Chondrocyte (in vitro differentiated cells): Measurements from ENCODE around the gene KCNJ15. TPM values are rescaled to one million over a fixed set of nuclear protein-coding genes. Genes with fewer than 3 reads are reported as not detected.

Experiments
- DNase-seq: peaks from one replicate; pipeline ENCODE4 v3.0.0; 2021; ENCODE audit warnings: mixed read lengths, low spot score
- H3K27ac Mint-ChIP-seq: one replicate; pipeline ENCODE4 v1.8.0; 2021; ENCODE audit warnings: mild to moderate bottlenecking, moderate library complexity, mixed read lengths; ENCODE audit not compliant: unreplicated experiment
- H3K27me3 Mint-ChIP-seq: 2 replicates; pipeline ENCODE4 v1.8.0; 2021; ENCODE audit warnings: low read depth, mixed read lengths
- H3K36me3 Mint-ChIP-seq: 2 replicates; pipeline ENCODE4 v1.8.0; 2021; ENCODE audit warnings: low read depth, mixed read lengths
- H3K4me1 Mint-ChIP-seq: 2 replicates; pipeline ENCODE4 v1.8.0; 2021; ENCODE audit warnings: low read depth, mild to moderate bottlenecking, mixed read lengths
- H3K4me3 Mint-ChIP-seq: one replicate; pipeline ENCODE4 v1.8.0; 2021; ENCODE audit warnings: mild to moderate bottlenecking, moderate library complexity, mixed read lengths; ENCODE audit not compliant: unreplicated experiment
- H3K9me3 Mint-ChIP-seq: 2 replicates; pipeline ENCODE4 v1.8.0; 2021; ENCODE audit warnings: low read depth, mixed read lengths
- total RNA-seq: library from RNA; stranded (reverse); gene quantifications from 3 replicates; pipeline ENCODE4 v1.2.1, GENCODE V29; 2021
- TF ChIP-seq, protein P1 (sequence below): fragments of 200-600 bp; sonication (generic); IDR thresholded peaks from 2 replicates; pipeline ENCODE4 v1.5.0; 2021; ENCODE audit warnings: antibody characterized with exemption, mild to moderate bottlenecking, moderate library complexity

KCNJ15 gene
- total RNA-seq, 1 donor from 2014 or later = 0.80 TPM

DNA sequence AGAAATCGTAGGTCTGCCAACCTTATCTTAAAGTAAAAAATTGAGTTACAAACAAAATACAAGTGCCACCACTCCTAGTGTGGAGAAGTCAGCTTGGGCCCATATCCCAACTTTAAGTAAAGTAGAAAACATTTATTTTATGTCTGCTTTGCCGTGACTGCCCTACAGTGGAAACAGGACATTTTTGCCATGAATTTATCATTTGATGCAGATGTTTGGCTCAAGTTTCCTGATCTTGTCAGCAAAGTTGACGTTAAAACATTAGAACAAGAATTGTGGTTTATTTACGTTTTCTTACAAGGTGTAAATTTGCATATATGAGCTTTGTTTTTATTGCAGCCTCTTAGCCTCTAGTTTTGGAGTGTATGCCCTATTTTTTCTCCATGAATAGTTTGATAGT lies 17.1 kb upstream of the KCNJ15 start:
- peaks cover 2% of the 10 kb centered on the region for H3K9me3 Mint-ChIP-seq
- TF ChIP-seq, protein P1, sequence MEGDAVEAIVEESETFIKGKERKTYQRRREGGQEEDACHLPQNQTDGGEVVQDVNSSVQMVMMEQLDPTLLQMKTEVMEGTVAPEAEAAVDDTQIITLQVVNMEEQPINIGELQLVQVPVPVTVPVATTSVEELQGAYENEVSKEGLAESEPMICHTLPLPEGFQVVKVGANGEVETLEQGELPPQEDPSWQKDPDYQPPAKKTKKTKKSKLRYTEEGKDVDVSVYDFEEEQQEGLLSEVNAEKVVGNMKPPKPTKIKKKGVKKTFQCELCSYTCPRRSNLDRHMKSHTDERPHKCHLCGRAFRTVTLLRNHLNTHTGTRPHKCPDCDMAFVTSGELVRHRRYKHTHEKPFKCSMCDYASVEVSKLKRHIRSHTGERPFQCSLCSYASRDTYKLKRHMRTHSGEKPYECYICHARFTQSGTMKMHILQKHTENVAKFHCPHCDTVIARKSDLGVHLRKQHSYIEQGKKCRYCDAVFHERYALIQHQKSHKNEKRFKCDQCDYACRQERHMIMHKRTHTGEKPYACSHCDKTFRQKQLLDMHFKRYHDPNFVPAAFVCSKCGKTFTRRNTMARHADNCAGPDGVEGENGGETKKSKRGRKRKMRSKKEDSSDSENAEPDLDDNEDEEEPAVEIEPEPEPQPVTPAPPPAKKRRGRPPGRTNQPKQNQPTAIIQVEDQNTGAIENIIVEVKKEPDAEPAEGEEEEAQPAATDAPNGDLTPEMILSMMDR = no peak
- H3K36me3 Mint-ChIP-seq = peaks cover 3% of the 10 kb centered on the region
- no peak for DNase-seq
- H3K27ac Mint-ChIP-seq = peak overlapping the region; percentile 100
- H3K4me1 Mint-ChIP-seq = peaks cover 71% of the 10 kb centered on the region
- no peaks in the 10 kb centered on the region for H3K27me3 Mint-ChIP-seq
- H3K4me3 Mint-ChIP-seq = no peak overlapping the region

DNA sequence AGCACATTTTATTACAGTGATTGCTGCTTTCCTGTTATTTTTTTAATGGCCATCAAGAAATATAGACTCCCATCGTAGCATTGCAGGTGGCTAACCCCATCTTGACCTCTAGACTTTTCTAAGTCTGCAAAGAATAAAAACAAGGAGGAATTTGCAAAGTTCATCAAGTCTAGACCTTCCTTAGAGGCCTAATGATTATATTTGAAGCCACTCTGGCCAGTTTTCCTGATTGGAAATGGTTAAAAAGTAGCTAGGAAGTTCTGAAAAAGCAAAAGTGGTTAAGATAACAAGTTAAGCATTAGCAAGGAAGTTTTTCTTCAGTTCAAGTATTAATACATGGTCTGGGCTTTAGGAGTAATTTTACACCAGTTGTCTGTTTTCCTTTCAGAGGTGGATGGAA lies 16.7 kb upstream of the KCNJ15 start:
- Mint-ChIP-seq H3K4me1 (peaks cover 76% of the 10 kb centered on the region), H3K27ac (peak overlapping the region; percentile 100), H3K27me3 (no peaks in the 10 kb centered on the region), H3K36me3 (peaks cover 3% of the 10 kb centered on the region), H3K4me3 (no peak overlapping the region), H3K9me3 (peaks cover 2% of the 10 kb centered on the region)
- TF ChIP-seq, protein P1 = no peak
- no peak for DNase-seq

DNA sequence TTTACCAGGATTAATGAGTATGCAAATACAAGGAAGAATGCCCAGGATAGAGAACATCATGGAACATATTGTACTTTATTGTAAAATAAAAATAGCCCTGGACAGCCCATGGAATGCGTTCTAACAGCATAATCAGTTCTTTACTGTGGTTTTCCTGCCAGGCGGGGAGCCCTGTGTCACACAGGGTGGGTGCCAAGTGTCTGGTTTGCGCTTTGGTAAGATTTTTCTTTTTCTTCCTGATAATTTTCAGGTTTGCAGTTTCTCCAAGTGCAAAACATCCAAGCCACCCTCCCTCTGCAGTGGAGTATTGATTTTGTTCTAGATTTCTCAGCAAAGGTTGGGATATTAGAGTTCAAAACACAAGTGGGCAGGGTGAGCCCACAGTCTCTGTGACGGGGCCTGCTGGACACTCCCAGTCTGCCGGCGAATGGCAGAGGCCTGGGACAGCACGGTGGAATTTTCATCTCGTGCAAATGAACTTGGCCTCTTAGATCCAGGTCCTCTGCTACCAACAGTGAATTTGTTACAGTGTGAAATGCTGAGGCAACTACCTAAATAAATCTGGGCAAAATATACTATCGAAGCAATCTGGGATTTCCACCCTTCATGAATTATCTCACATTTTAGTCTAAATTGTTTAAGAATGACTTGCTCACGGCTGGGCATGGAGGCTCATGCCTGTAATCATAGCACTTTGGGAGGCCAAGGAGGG lies 15.6 kb upstream of the KCNJ15 start:
- Mint-ChIP-seq H3K27me3 (no peaks in the 10 kb centered on the region), H3K27ac (peak overlapping the region; percentile 100), H3K4me3 (peak overlapping the region; percentile 57), H3K9me3 (peaks cover 2% of the 10 kb centered on the region), H3K4me1 (peaks cover 82% of the 10 kb centered on the region), H3K36me3 (peaks cover 3% of the 10 kb centered on the region)
- DNase-seq = no peak
- TF ChIP-seq, protein P1 = no peak

DNA sequence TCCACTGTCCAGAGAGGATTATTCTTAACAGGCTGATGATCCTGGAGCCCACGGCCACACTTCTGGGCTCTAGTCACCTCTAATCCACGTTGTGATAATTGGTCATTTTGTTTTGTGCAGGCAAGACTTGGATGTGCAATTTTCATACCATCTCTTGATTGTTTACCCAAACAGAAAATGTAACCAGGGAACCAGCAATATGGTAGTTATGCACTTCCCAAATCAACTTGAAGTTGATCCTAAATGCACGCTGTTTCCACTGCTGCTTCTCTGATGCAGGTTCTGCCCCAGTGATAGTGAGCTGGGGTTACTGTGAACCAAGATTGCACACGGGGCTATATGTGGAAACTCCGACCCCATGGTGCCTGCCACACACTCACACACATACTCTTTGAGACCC lies 14.7 kb upstream of the KCNJ15 start:
- Mint-ChIP-seq H3K9me3 (peaks cover 6% of the 10 kb centered on the region), H3K36me3 (peaks cover 3% of the 10 kb centered on the region), H3K4me1 (peaks cover 73% of the 10 kb centered on the region), H3K4me3 (no peak overlapping the region), H3K27me3 (no peaks in the 10 kb centered on the region), H3K27ac (peak overlapping the region; percentile 100)
- TF ChIP-seq, protein P1 = no peak
- no peak for DNase-seq

GRCh38 chr21:38243732-38244406 lies 12.9 kb upstream of the KCNJ15 start:
- TF ChIP-seq, protein P1 = no peak
- no peak overlapping the region for H3K4me3 Mint-ChIP-seq
- peaks cover 59% of the 10 kb centered on the region for H3K4me1 Mint-ChIP-seq
- H3K27ac Mint-ChIP-seq = peak overlapping the region; percentile 100
- no peak for DNase-seq
- H3K9me3 Mint-ChIP-seq = peaks cover 6% of the 10 kb centered on the region
- no peaks in the 10 kb centered on the region for H3K36me3 Mint-ChIP-seq
- H3K27me3 Mint-ChIP-seq = no peaks in the 10 kb centered on the region
